Bronchial epithelial cell (primary cell): ENCODE data around the gene PPP2R2C. TPM values are rescaled to one million over a fixed set of nuclear protein-coding genes. Genes with fewer than 3 reads are reported as not detected.

Experiments
- DNase-seq: peaks from one replicate; pipeline ENCODE4 v3.0.0-alpha.2; 2010; ENCODE audit warnings: low read depth
- FAIRE-seq: peaks from 2 replicates; lab custom pipeline; 2011; peaks lifted over from hg19 to GRCh38; lab: Jason Lieb, UNC
- H3K27me3 ChIP-seq: 2 replicates; pipeline ENCODE4 v1.5.1; 2011; ENCODE audit warnings: low read length; ENCODE audit not compliant: control insufficient read depth, insufficient read depth
- H3K36me3 ChIP-seq: 2 replicates; pipeline ENCODE4 v1.5.1; 2011; ENCODE audit warnings: low read length; ENCODE audit not compliant: control insufficient read depth, insufficient read depth
- H3K4me3 ChIP-seq: 2 replicates; pipeline ENCODE4 v1.5.1; 2011; ENCODE audit warnings: mild to moderate bottlenecking, low read depth, low read length, control low read depth
- total RNA-seq: library from RNA; depleted of rRNA; stranded (reverse); fragments of >200 nt; gene quantifications from 2 replicates; pipeline ENCODE4 v1.2.1, GENCODE V29; 2014
- TF ChIP-seq, protein P1 (sequence below): IDR thresholded peaks from 2 replicates; pipeline ENCODE4 v1.5.1; 2011; ENCODE audit warnings: mild to moderate bottlenecking, moderate library complexity, low read length, control low read depth, inconsistent platforms; ENCODE audit not compliant: insufficient read depth, severe bottlenecking

The PPP2R2C gene
- total RNA-seq, 1 donor from 2014 or later = 1.1 TPM

- Histone ChIP-seq H3K36me3 (no peaks in the 10 kb centered on the region), H3K27me3 (no peaks in the 10 kb centered on the region), H3K4me3 (no peak overlapping the region)
- FAIRE-seq (no peak), DNase-seq (no peak)
- TF ChIP-seq, protein P1, sequence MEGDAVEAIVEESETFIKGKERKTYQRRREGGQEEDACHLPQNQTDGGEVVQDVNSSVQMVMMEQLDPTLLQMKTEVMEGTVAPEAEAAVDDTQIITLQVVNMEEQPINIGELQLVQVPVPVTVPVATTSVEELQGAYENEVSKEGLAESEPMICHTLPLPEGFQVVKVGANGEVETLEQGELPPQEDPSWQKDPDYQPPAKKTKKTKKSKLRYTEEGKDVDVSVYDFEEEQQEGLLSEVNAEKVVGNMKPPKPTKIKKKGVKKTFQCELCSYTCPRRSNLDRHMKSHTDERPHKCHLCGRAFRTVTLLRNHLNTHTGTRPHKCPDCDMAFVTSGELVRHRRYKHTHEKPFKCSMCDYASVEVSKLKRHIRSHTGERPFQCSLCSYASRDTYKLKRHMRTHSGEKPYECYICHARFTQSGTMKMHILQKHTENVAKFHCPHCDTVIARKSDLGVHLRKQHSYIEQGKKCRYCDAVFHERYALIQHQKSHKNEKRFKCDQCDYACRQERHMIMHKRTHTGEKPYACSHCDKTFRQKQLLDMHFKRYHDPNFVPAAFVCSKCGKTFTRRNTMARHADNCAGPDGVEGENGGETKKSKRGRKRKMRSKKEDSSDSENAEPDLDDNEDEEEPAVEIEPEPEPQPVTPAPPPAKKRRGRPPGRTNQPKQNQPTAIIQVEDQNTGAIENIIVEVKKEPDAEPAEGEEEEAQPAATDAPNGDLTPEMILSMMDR = no peak
Observed at GRCh38 chr4:6329478-6330383, 142.7 kb downstream of the PPP2R2C start.

GRCh38 chr4:6328526-6328925, 143.9 kb downstream of the PPP2R2C start:
- H3K36me3 ChIP-seq = no peaks in the 10 kb centered on the region
- no peak overlapping the region for H3K4me3 ChIP-seq
- DNase-seq (no peak), FAIRE-seq (no peak)
- no peaks in the 10 kb centered on the region for H3K27me3 ChIP-seq
- TF ChIP-seq, protein P1 = no peak

DNA sequence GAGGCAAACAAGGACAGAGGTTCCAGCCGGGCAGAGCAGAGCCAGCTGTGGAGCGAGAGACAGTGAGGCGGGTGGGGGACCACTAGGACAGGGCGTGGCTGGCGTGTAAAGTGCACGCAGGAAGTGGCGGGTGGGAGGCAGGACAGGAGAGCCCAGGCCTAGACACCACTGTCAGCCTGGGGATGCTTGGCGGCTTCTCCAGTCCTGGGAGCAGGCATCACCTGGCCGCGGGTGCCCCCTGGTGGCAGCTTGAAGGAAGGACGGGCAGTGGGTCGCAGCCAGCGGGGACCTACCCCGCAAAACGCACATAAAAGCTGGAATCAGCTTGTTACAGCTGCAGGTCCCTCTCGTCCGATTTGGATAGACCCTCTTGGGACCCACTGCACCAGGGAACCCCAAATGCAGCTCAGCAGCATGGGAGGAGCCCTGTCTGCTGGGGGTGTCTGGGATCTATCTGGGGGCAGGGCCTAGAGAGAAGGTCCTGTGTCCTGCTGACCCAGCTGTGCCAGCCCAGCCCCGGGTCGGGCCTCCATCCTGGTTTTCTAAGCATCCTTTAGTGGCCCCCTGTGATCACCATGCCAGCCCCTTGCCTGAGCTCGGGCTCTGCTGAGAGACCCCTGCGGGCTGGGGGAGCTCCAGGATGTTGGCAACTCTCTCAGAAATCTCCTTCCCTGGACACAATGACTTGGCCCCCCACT, 145.0 kb downstream of the PPP2R2C start:
- no peak overlapping the region for H3K4me3 ChIP-seq
- H3K36me3 ChIP-seq = no peaks in the 10 kb centered on the region
- H3K27me3 ChIP-seq = no peaks in the 10 kb centered on the region
- no peak for FAIRE-seq
- peak; percentile 28 for DNase-seq
- TF ChIP-seq, protein P1 = peak; percentile 94

DNA sequence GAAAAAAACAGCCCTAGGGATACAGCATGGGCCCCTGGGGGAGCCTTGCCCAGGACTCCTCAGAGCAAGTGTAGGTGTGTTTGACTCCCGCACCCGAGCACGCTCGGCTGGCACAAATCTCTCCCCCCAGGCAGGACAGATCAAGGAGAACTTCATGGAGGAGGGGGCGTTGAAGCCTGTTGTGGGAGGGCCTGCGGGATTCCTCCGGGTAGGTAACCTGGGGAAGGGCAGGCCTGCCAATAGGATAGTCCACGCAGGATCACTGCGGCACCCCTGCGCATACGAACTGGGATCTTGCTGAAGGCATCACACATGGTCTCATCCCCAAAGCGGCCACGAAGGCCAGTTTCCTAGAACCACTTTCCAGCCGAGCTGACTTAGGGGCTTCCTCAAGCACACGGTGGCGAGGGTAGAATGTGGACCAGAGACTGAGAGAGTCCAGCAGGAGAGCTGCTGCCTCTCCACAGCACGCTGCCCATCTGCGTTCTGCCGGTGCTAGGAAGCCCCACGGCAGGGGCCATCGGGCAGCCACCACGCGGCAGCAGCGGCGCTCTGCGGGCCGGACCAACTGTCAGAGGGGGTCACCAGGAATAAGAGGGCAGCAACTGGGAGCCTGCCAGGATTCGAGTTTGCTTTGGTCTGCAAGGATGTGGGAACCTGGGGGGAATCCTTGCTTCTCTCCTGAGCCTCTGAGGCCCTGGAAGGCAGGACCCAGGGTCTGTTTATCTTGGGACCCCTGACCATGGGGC, 145.9 kb downstream of the PPP2R2C start:
- FAIRE-seq (no peak), DNase-seq (no peak)
- Histone ChIP-seq H3K4me3 (no peak overlapping the region), H3K27me3 (no peaks in the 10 kb centered on the region), H3K36me3 (no peaks in the 10 kb centered on the region)
- TF ChIP-seq, protein P1 = no peak

- Histone ChIP-seq H3K4me3 (no peak overlapping the region), H3K27me3 (no peaks in the 10 kb centered on the region), H3K36me3 (no peaks in the 10 kb centered on the region)
- no peak for FAIRE-seq
- TF ChIP-seq, protein P1 = no peak
- no peak for DNase-seq
Observed at GRCh38 chr4:6325788-6326290, 146.6 kb downstream of the PPP2R2C start.
